Stimulated activated CD4-positive, alpha-beta T cell treated with anti-CD3 and anti-CD28 coated beads, TNF-alpha, amount 100 ng/mL, for 4 hours (primary cell): ENCODE data around the gene SARNP.
"Not testable (repeated sequence)": the region's sequence is repeated elsewhere in the genome, so short reads cannot be mapped to it uniquely, and the experiment has no call there.

ENCODE experiments used
- DNase-seq, 3 experiments: peaks; one replicate each; pipeline ENCODE4 v3.0.0-alpha.2; 2020; ENCODE audit warnings: low read depth in 3 of 3

SARNP gene

GRCh38 chr12:55839345-55840140 is 22.0 kb upstream of the SARNP start:
- DNase-seq: no peak

GRCh38 chr12:55838361-55838760 is 20.8 kb upstream of the SARNP start:
- DNase-seq: no peak

DNA sequence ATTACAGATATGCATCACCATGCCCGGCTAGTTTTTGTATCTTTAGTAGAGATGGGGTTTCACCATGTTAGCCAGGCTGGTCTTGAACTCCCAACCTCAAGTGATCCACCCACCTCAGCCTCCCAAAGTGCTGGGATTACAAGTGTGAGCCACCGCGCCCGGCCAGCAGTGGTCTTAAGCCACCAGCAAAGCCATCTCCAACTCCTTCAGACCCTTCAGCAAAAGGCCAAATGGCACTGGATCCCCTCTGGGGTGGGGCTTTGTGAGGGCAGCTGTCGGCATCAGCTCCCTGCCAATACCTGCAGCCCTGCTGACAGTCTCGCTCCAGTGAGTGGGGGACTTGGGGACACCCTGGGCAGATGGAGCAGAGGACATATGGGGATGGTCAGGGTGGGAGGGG is 16.9 kb upstream of the SARNP start:
- not testable (repeated sequence) for DNase-seq

GRCh38 chr12:55833056-55833455 is 15.5 kb upstream of the SARNP start:
- DNase-seq: no peak

DNA sequence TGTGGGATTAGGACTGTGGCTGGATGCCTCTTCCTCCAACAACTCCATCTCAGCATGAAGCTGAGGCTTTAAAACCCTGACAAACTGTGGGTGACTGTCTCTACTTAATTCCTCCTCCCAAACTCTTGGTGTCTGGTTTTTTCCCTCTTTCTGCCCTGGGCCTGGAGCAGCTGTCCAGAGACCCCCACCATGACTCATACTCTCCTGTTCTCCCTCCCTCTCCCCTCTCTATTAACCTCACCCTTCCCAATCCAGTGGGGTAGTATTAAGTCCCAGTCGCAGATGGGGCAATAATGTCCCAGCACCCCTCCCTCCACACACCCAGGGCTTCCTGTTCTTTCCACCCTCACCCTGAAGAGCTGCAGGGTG is 13.9 kb upstream of the SARNP start:
- DNase-seq: no peak

- peak in 2 of 3 experiments; percentile 22 to 26 for DNase-seq
Observed at GRCh38 chr12:55830601-55831446, 13.3 kb upstream of the SARNP start.

- DNase-seq: peak in 1 of 3 experiments; percentile 18
Observed at GRCh38 chr12:55829967-55830600, 12.6 kb upstream of the SARNP start.

DNA sequence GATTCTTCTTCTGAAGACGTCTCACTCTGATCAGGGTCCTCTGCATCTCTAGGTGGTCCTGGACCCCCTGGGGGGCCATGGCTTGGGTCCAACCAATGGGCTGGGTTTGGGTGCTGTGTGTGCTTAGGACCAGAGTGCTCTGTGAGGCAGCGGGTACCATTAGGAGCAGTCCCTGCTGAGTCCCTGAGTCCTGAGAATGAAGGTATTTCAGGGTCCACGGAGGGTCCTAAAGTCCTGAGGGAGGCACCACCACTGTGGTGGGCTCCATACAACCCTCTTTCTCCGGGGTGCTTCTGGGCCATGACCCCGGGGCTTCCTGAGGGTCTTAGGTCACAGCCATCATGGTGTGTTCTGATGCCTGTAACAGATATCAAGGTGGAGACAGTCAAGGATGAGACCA is 10.8 kb upstream of the SARNP start:
- DNase-seq: no peak

DNA sequence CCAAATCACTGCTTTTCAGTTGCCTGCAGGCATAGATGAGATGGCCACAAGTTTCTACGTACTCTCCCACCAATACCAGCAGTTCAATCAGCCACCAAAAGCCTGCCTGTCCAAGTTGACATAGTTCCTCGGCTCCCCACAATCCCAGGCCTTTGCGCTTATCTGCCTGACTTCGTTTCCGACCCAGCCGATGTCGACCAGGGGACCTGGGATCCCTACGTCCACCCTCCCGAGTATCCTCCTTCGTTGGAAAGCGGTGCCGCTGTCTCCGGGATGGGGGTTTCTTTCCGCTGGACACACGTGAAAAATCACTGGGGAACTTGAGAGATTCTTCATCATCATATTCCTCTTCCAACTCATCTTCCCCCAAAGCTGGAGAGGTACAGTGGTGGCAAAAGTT is 10.3 kb upstream of the SARNP start:
- DNase-seq: no peak

GRCh38 chr12:55824726-55825125 is 7.2 kb upstream of the SARNP start:
- no peak for DNase-seq

GRCh38 chr12:55823419-55823818 is 5.9 kb upstream of the SARNP start:
- no peak for DNase-seq

GRCh38 chr12:55822228-55822627 is 4.7 kb upstream of the SARNP start:
- DNase-seq: no peak

GRCh38 chr12:55820679-55821078 is 3.2 kb upstream of the SARNP start:
- no peak for DNase-seq

DNA sequence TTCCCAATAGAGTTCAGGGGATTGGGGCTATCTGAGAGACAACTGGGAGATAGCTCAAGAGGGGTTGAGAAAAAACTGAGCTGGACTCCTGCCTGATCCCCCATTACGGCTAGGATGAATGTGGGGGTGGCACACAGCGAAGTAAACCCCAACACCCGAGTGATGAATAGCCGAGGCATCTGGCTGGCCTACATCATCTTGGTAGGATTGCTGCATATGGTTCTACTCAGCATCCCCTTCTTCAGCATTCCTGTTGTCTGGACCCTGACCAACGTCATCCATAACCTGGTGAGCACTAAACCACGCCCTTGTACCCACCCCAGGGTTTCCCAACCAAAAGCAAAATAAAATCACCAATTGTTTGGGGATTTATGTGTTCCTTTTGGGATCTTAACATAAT is 1.4 kb upstream of the SARNP start:
- no peak for DNase-seq

- no peak for DNase-seq
Observed at GRCh38 chr12:55818140-55818728, 710 bp upstream of the SARNP start.

DNA sequence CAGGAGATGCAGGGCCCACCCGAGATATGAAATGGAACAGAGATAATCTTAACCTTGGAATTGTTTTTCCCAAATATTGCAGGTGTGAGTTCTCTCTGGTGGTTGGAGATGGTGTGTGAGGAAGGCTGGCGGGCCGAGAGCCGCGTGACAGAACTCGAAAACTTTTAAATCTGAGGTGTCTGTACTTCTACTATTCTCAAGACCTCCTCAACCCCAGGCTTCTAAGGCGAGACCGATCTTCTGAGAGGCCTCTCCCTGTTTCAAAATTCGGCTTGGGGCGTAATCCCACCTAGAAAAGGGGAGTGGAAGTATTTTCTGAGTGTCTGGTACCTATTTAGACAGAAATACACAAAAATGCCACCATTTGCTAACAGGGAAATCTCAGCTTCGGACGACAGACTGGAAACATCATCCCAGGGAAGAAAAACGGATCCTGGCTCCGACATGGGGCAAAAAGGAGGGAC is 611 bp downstream of the SARNP start:
- no peak for DNase-seq

DNA sequence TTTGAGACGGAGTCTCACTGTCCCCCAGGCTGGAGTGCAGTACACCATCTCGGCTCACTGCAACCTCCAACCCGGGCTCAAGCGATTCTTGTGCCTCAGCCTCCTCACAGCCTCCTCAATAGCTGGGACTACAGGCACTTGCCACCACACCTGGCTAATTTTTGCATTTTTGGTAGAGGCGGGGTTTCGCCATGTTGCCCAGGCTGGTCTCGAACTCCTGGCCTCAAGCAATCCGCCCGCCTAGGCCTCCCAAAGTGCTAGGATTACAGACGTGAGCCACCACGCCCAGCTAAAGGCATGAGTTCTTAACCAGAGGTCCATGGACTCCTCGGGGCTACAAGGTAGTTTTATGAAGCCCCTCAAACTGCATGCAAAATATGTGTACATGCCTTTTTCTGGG is 2.1 kb downstream of the SARNP start:
- DNase-seq: no peak

DNA sequence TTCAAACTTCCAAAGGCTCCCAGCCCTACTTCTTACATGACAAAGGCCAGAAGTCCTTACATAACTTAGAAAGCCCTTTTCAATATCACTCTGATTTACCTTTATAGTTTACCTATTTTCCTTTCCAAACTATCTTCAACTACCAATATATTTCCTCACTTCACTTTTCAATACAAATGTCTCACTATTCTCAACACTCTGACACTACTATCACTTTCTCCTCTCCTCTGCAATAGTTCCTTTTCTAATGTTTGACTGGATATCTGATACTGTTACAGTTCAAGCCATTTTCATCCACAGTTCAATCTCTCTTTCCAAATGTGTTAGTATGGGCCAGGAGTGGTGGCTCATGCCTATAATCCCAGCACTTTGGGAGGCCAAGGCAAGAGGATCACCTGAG is 3.3 kb downstream of the SARNP start:
- no peak for DNase-seq

DNA sequence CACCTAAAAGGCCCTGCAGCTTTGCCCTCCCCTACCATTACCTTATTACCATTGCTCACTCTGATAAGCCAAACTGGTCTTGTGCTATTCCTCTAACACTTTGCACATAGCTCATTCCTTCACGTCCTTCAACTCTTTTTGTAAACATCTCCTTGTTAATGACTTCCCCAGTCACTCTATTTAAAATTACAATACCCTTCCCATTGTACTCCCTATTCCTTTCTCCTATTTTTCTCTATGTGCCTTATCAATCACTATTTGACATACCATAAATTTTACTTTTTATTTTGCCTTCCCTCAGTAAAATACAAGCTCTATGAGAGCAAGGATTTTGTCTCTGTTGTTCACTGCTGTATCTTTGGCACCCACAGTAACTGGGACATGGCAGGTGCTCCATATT is 5.4 kb downstream of the SARNP start:
- DNase-seq: no peak

- DNase-seq: no peak
Observed at GRCh38 chr12:55809274-55809673, 8.2 kb downstream of the SARNP start.

DNA sequence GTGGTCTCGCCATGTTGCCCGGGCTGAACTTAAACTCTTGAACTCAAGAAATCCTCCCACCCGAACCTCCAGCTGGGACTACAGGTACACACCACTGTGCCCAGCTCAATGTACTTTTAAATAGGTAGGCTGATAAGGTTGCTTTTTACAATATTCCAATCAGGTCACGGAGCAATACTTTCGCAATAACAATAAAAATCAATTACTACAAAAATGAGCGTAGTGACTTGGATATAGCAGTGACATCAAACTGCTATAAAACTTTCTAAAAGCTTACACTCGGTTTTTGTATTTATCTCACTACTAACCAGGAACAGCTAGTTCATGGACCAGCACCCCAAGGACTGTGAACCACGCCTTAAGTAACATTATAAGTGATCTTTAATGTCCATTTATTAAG is 10.5 kb downstream of the SARNP start:
- DNase-seq: no peak

DNA sequence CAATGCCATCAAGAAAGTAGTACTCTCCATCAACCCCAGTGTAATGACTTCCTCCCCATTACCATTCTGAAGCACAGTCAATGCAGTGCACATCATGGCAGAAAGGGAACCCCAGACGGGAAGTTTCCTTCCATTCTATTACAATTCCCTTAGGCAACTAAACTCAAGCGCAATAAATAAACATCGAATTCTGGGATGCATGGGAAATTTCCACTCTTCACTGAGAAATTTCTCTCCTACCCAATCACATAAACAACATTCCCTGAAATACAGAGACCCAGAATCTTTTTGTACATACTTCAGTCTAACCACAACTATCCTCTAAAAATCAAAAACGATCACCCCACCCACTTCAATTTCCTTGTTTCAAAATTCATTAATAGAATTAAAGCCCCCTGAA is 20.0 kb downstream of the SARNP start:
- DNase-seq: no peak
